Hepatocyte (in vitro differentiated cells): ENCODE results near the gene TUT7. TPM values are rescaled to one million over a fixed set of nuclear protein-coding genes. Genes with fewer than 3 reads are reported as not detected.
"Not testable (repeated sequence)": the region's sequence is repeated elsewhere in the genome, so short reads cannot be mapped to it uniquely, and the experiment has no call there.

Experiments
- DNase-seq: peaks from one replicate; pipeline ENCODE4 v3.0.0-alpha.2; 2016; ENCODE audit warnings: low spot score
- H2AFZ ChIP-seq: fragments of 200-600 bp; sonication (generic); 2 replicates; pipeline ENCODE4 v1.6.0; 2016; ENCODE audit warnings: antibody characterized with exemption, mild to moderate bottlenecking
- H3K27ac ChIP-seq: fragments of 200-600 bp; sonication (generic); 2 replicates; pipeline ENCODE4 v1.5.1; 2016; ENCODE audit warnings: mild to moderate bottlenecking
- H3K27me3 ChIP-seq: fragments of 200-600 bp; sonication (generic); 2 replicates; pipeline ENCODE4 v1.6.1; 2016
- H3K36me3 ChIP-seq: fragments of 200-600 bp; sonication (generic); replicated peaks from 2 replicates; pipeline ENCODE4 v1.5.1; 2016; ENCODE audit warnings: low read depth; ENCODE audit not compliant: insufficient read depth
- H3K4me1 ChIP-seq: fragments of 200-600 bp; sonication (generic); 2 replicates; pipeline ENCODE4 v1.5.1; 2016; ENCODE audit warnings: mild to moderate bottlenecking, moderate library complexity; ENCODE audit not compliant: insufficient read depth
- H3K4me2 ChIP-seq: fragments of 200-600 bp; sonication (generic); 2 replicates; pipeline ENCODE4 v1.6.0; 2016
- H3K4me3 ChIP-seq: fragments of 200-600 bp; sonication (generic); 2 replicates; pipeline ENCODE4 v1.5.1; 2016; ENCODE audit warnings: mild to moderate bottlenecking
- H3K79me2 ChIP-seq: fragments of 200-600 bp; sonication (generic); 2 replicates; pipeline ENCODE4 v1.6.0; 2017; ENCODE audit warnings: mild to moderate bottlenecking
- H3K9me2 ChIP-seq: fragments of 200-600 bp; sonication (generic); replicated peaks from 2 replicates; pipeline ENCODE4 v1.6.0; 2017; ENCODE audit warnings: mild to moderate bottlenecking; ENCODE audit not compliant: insufficient read depth
- H3K9me3 ChIP-seq: fragments of 200-600 bp; sonication (generic); 2 replicates; pipeline ENCODE4 v1.5.1; 2016; ENCODE audit warnings: low read depth, mild to moderate bottlenecking
- H4K20me1 ChIP-seq: fragments of 200-600 bp; sonication (generic); 2 replicates; pipeline ENCODE4 v1.6.0; 2016; ENCODE audit warnings: mild to moderate bottlenecking; ENCODE audit not compliant: insufficient read depth, poor library complexity, severe bottlenecking
- EZH2 ChIP-seq: fragments of 200-600 bp; sonication (generic); IDR thresholded peaks from 2 replicates; pipeline ENCODE4 v1.6.1; 2016; ENCODE audit warnings: antibody characterized with exemption, mild to moderate bottlenecking, borderline replicate concordance
- EZH2phosphoT487 ChIP-seq: fragments of 200-600 bp; sonication (generic); IDR thresholded peaks from one replicate; pipeline ENCODE4 v1.6.1; 2018; ENCODE audit warnings: antibody characterized with exemption, mild to moderate bottlenecking, low read depth, moderate library complexity; ENCODE audit not compliant: unreplicated experiment, severe bottlenecking
- WGBS: methylation state at CpG from one replicate; pipeline ENCODE4 v1.1.6; 2016; ENCODE audit warnings: low lambda C conversion rate; ENCODE audit errors: missing lambda C conversion rate; 5-methylcytosine and 5-hydroxymethylcytosine counted together
- polyA plus RNA-seq: library from polyadenylated mRNA; unstranded; fragments of >200 nt; fragmentation: Nextera tagmentation; extraction: Ambion mirVana; gene quantifications from 2 replicates; pipeline ENCODE4 v1.2.1, GENCODE V29; 2016
- total RNA-seq: library from RNA; depleted of rRNA; stranded (reverse); fragments of >200 nt; gene quantifications from 2 replicates; pipeline ENCODE4 v1.2.3, GENCODE V29; 2014
- TF ChIP-seq, protein P1 (sequence below): fragments of 200-600 bp; sonication (generic); IDR thresholded peaks from 2 replicates; pipeline ENCODE4 v1.5.1; 2016; ENCODE audit warnings: antibody characterized with exemption, mild to moderate bottlenecking; ENCODE audit not compliant: poor library complexity

TUT7 gene
- total and polyA plus RNA-seq, 2 experiments from 2014 or later = 21.5 to 33.1 TPM

DNA sequence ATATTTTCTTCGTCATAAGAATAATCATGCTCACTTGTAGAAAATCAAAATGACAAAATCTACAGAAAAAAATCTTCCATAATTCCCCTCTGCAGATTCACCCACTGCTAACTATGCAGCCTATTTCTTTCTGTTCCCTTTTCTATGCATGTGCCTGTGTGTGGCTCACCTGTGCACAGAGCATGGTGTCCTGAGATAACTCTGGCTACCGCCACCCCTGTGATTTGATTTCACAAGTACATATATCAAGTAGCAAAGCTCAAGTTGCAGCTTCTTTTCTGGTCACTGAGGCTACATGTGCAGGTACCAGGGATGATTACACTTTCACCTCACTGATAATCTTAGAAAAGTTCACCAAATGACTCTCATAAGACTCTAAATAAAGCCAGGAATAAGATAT, 53.5 kb downstream of the TUT7 start:
- Histone ChIP-seq H3K27ac (no peak overlapping the region), H2AFZ (no peak overlapping the region), H3K4me2 (no peak overlapping the region), H4K20me1 (no peaks in the 10 kb centered on the region), H3K9me3 (no peaks in the 10 kb centered on the region), H3K79me2 (no peaks in the 10 kb centered on the region), H3K36me3 (no peaks in the 10 kb centered on the region), H3K4me3 (no peak overlapping the region), H3K9me2 (no peaks in the 10 kb centered on the region), H3K27me3 (no peaks in the 10 kb centered on the region), H3K4me1 (no peaks in the 10 kb centered on the region)
- WGBS = 98% methylated on average over 2 of the region's 2 CpGs
- DNase-seq = no peak
- no peak for TF ChIP-seq EZH2phosphoT487
- TF ChIP-seq EZH2 = no peak
- TF ChIP-seq, protein P1, sequence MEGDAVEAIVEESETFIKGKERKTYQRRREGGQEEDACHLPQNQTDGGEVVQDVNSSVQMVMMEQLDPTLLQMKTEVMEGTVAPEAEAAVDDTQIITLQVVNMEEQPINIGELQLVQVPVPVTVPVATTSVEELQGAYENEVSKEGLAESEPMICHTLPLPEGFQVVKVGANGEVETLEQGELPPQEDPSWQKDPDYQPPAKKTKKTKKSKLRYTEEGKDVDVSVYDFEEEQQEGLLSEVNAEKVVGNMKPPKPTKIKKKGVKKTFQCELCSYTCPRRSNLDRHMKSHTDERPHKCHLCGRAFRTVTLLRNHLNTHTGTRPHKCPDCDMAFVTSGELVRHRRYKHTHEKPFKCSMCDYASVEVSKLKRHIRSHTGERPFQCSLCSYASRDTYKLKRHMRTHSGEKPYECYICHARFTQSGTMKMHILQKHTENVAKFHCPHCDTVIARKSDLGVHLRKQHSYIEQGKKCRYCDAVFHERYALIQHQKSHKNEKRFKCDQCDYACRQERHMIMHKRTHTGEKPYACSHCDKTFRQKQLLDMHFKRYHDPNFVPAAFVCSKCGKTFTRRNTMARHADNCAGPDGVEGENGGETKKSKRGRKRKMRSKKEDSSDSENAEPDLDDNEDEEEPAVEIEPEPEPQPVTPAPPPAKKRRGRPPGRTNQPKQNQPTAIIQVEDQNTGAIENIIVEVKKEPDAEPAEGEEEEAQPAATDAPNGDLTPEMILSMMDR = no peak

DNA sequence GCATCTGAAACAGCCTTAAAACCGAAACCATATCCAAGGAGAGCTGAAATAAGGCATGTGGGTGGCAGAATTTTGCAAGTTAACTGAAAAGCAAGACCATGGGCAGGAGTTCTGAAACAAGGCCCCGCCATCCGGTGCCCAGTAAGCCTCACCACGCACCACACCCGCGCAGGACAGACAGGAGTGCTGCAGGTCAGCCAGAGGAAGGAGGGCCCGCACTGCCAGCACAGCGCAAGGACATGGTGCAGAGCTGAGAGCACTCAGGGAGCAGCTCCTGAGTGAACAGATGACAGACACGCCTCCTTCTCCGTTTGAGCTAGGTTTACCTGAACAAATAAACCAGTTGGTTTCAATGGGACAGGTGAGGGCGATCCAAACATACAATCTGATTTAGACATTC, 55.3 kb downstream of the TUT7 start:
- TF ChIP-seq, protein P1 = no peak
- no peak for TF ChIP-seq EZH2
- no peak for TF ChIP-seq EZH2phosphoT487
- no peak overlapping the region for H2AFZ ChIP-seq
- H3K4me1 ChIP-seq = no peaks in the 10 kb centered on the region
- no peak overlapping the region for H3K4me2 ChIP-seq
- no peaks in the 10 kb centered on the region for H3K27me3 ChIP-seq
- no peak overlapping the region for H3K27ac ChIP-seq
- DNase-seq = no peak
- H3K4me3 ChIP-seq = no peak overlapping the region
- H3K36me3 ChIP-seq = no peaks in the 10 kb centered on the region
- H3K9me2 ChIP-seq = no peaks in the 10 kb centered on the region
- no peaks in the 10 kb centered on the region for H3K9me3 ChIP-seq
- no peaks in the 10 kb centered on the region for H4K20me1 ChIP-seq
- WGBS = 84% methylated on average over 11 of the region's 11 CpGs
- H3K79me2 ChIP-seq = no peaks in the 10 kb centered on the region

DNA sequence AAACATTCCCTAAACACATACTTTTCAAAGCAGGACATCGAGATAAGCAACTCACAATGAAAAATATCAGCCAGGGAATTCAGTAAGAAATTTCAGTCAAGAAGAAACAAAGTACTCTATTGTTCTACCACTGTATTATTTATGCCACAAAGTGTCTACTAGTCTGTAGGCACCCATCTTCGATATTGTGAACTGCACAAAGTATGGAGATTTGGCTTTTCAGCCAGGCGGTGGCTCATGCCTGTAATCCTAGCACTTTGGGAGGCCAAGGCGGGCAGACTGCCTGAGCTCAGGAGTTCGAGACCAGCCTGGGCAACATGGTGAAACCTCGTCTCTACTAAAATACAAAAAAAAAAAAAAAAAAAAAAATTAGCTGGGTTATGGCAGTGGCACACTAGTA, 63.9 kb downstream of the TUT7 start:
- H3K9me3 ChIP-seq, H3K27ac ChIP-seq, H3K79me2 ChIP-seq, H3K36me3 ChIP-seq, DNase-seq, H3K4me1 ChIP-seq, H3K27me3 ChIP-seq, H3K4me3 ChIP-seq, H3K9me2 ChIP-seq, H4K20me1 ChIP-seq, H3K4me2 ChIP-seq, H2AFZ ChIP-seq: not testable (repeated sequence)
- 95% methylated on average over 6 of the region's 6 CpGs for WGBS

DNA sequence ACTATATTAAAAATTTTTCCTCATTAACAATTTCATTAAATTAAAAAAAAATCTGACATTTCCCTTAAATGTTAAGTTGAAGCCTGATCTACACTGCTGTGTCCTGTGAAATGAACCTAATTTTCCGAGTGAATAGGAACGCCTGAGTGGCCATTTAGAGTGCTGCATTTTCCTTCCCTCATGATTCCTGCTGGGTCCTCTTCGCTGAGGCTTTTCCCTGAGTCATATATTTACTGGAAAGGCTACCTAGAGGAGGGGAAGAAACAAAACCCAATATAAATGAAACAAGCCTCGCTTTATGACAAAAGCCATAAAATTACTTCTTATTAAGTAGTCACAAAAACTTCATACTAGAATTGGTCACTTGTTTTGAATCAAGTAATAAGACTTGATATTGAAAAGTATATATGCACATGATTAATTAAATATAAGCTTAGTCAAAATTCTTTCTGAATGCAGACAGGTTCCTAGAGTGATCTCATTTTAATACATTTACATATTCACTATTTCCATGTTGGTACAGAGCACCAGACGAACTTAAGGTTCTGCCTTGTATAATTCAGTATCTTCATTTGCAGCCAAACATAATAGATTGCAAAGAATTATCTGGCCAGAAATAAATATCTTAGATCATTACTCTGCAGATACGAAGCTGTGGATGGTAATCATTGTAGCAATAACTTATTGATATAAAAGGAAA, 65.6 kb downstream of the TUT7 start:
- H4K20me1 ChIP-seq = no peaks in the 10 kb centered on the region
- H3K9me3 ChIP-seq = no peaks in the 10 kb centered on the region
- no peaks in the 10 kb centered on the region for H3K4me1 ChIP-seq
- no peak overlapping the region for H3K4me2 ChIP-seq
- H3K4me3 ChIP-seq = no peak overlapping the region
- 87% methylated on average over 6 of the region's 6 CpGs for WGBS
- no peak for TF ChIP-seq EZH2
- TF ChIP-seq, protein P1 = no peak
- no peak for TF ChIP-seq EZH2phosphoT487
- no peak overlapping the region for H3K27ac ChIP-seq
- no peak overlapping the region for H2AFZ ChIP-seq
- no peaks in the 10 kb centered on the region for H3K27me3 ChIP-seq
- H3K79me2 ChIP-seq = no peaks in the 10 kb centered on the region
- H3K36me3 ChIP-seq = no peaks in the 10 kb centered on the region
- DNase-seq = no peak
- no peaks in the 10 kb centered on the region for H3K9me2 ChIP-seq
